DND-41 (cell line): Measurements from ENCODE around the gene ARSH.

Experiments
- CTCF ChIP-seq: IDR thresholded peaks from 2 replicates; pipeline ENCODE4 v1.5.1; 2012; ENCODE audit warnings: borderline replicate concordance, low read length, moderate library complexity, mild to moderate bottlenecking; ENCODE audit not compliant: poor library complexity, severe bottlenecking; ENCODE audit errors: extremely low read depth
- EZH2 ChIP-seq: IDR thresholded peaks from 3 replicates; pipeline ENCODE4 v1.6.1; 2012; ENCODE audit warnings: borderline replicate concordance, low read depth, mild to moderate bottlenecking, moderate library complexity, low read length, inconsistent platforms; ENCODE audit not compliant: severe bottlenecking

GRCh38 chrX:2962381-2962780, 44.0 kb upstream of the ARSH start:
- no peak for TF ChIP-seq CTCF
- no peak for TF ChIP-seq EZH2
